Mononuclear cell (primary cell): ENCODE data around the gene HOPX. TPM values are rescaled to one million over a fixed set of nuclear protein-coding genes. Genes with fewer than 3 reads are reported as not detected.
A peak's percentile ranks its signal among the peaks of the same experiment; 100 is the strongest.
"Not testable (repeated sequence)": the region's sequence is repeated elsewhere in the genome, so short reads cannot be mapped to it uniquely, and the experiment has no call there.

Experiments
- H3K27me3 ChIP-seq: 2 replicates; pipeline ENCODE4 v1.6.0; 2011; ENCODE audit warnings: low read length, control low read depth; ENCODE audit not compliant: insufficient read depth
- H3K4me1 ChIP-seq: 2 replicates; pipeline ENCODE4 v1.5.1; 2011; ENCODE audit warnings: mild to moderate bottlenecking, low read length, control low read depth; ENCODE audit not compliant: insufficient read depth
- H3K4me3 ChIP-seq: 2 replicates; pipeline ENCODE4 v1.5.1; 2011; ENCODE audit warnings: mild to moderate bottlenecking, low read length, moderate library complexity
- H3K9me3 ChIP-seq: 2 replicates; pipeline ENCODE4 v1.5.1; 2011; ENCODE audit warnings: low read depth, mild to moderate bottlenecking, control low read depth, low read length
- total RNA-seq: library from RNA; depleted of rRNA; stranded (reverse); fragments of >200 nt; gene quantifications from one replicate; pipeline ENCODE4 v1.2.3, GENCODE V29; 2012

Gene HOPX, protein sequence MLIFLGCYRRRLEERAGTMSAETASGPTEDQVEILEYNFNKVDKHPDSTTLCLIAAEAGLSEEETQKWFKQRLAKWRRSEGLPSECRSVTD
- total RNA-seq: 21.8 TPM

DNA sequence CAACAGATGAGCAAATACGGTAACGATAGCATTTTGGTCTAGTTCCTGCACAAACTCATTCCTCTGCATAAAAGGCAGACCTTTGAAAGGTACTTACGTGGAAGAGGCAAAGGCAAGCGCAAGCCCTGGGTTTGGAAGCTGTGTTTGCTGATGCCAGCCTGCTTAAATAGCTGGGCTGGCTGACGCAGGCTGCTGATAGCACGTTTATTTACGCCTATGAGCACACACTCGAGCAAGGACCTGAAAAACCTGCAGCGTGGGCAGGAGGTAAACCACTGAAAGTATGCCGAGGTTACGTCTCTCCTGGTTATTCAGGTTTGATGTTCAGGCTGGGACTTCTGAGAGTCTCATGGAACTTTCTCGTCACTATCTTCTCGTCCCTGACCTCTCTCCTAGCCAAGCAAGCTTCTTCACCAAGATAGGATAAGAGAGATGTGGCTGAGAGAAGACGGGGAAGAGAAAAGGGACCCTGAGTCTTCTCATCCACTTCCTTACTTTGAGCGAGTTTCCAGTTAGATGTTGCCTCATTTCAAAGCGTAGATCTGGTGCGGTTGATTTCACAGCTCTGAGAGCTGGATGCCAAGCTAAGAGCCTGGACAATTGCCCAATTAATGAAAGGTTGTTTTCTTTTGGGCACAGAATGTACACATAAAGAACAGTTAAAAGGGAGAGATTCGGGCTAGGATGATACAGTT is at the start of gene HOPX:
Gene HOPX, minus strand, starts transcription at position 139 of the 695 bp plus-strand sequence. CDS start 23,480 bp downstream, outside the sequence.
- Histone ChIP-seq H3K4me3 (peak within 1 kb of the TSS; percentile 3), H3K27me3 (no peaks in the 10 kb centered on the region), H3K4me1 (peaks cover 16% of the 10 kb centered on the region), H3K9me3 (no peaks in the 10 kb centered on the region)

DNA sequence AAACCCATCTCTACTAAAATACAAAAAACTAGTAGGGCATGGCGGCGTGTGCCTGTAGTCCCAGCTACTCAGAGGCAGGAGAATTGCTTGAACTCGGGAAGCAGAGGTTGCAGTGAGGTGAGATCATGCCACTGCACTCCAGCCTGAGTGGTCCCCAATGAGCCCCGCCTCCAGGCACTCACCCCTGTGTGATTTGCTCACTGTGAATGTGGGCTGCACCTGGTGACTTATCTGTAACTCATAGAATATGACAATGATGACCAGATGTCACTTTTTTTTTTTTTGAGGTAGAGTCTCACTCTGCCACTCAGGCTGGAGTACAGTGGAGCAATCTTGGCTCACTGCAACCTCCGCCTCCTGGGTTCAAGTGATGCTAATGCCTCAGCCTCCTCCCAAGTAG is 49.0 kb upstream of the HOPX start:
- no peaks in the 10 kb centered on the region for H3K27me3 ChIP-seq
- H3K4me1 ChIP-seq: peaks cover 16% of the 10 kb centered on the region
- no peak overlapping the region for H3K4me3 ChIP-seq
- H3K9me3 ChIP-seq: no peaks in the 10 kb centered on the region

DNA sequence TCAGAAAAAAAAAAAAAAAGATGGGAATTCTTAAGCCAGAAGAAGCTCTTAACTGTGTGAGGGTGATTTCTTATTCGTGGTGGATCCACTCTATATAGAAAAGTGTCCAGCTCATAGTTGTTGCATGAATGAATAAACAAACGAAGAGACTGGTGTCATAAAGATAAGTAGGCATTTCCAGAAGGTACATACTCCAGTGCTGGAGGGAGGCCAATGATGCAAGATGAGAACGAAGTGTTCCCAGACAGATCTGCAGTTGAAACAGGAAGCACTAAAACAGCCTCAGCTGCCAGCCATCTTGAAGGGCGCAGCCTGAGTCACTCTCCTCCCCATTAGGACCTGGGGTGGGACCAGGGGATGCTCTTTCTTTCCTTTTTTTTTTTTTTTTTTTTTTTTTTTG is 47.4 kb upstream of the HOPX start:
- Histone ChIP-seq H3K9me3 (no peaks in the 10 kb centered on the region), H3K27me3 (no peaks in the 10 kb centered on the region), H3K4me1 (peaks cover 16% of the 10 kb centered on the region), H3K4me3 (no peak overlapping the region)

DNA sequence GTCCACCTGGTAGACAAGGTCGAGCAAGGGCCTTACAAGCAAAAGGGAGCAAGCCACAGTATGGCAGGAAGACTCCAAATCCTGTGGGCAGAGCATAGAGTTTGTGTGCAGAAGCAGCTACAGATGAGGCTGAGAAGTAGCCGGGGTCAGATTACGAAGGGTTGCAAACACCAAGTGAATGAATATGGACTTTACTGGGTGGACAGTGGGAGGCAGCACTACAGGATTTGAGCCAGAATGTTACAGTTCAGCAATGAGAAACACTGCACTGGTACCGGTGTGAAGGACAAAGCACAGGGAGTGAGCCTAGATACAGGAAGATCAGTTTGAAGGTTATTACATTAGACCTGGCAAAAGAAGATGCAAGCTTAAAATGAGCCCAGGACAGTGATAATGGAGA is 46.1 kb upstream of the HOPX start:
- Histone ChIP-seq H3K9me3 (no peaks in the 10 kb centered on the region), H3K27me3 (no peaks in the 10 kb centered on the region), H3K4me1 (peaks cover 13% of the 10 kb centered on the region), H3K4me3 (no peak overlapping the region)

DNA sequence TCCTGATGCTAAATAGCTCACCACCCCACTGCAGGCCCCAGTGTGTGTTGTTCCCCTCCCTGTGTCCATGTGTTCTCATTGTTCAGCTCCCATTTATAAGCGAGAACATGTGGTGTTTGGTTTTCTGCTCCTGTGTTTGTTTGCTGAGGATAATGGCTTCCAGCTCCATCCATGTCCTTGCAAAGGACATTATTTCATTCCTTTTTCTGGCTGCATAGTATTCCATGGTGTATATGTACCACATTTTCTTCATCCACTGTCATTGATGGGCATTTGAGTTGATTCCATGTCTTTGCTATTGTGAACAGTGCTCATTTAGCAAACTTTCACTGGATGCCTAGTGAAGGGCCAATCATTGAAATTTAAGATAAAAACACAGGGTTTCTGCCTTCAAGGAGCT is 45.5 kb upstream of the HOPX start:
- H3K4me3 ChIP-seq, H3K4me1 ChIP-seq, H3K27me3 ChIP-seq, H3K9me3 ChIP-seq: not testable (repeated sequence)

DNA sequence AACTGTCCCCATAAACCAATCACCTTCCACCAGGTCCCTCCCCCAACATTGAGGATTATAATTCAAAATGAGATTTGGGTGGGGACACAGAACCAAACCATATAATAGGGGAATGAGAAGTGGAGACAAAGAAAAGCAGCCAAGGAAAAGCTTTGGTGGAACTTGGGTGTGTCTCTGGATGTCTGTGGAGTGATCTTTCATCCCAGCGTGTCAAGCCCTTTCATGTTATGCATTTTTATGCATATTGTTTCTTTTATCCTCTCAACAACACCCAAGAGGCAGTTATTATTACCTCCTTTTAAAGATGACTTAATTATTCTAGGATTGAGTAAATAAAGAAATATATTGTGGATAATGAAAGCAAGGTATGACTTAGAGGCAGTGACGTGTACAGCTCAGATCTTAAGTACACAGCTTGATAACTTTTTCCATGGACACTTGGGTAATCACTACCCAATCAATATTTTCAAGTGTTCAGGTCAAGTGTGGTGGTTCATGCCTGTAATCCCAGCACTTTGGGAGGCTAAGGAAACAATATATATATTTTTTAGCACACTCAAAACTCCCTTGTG is 42.6 kb upstream of the HOPX start:
- H3K27me3 ChIP-seq: no peaks in the 10 kb centered on the region
- H3K4me1 ChIP-seq: peaks cover 5% of the 10 kb centered on the region
- no peak overlapping the region for H3K4me3 ChIP-seq
- H3K9me3 ChIP-seq: no peaks in the 10 kb centered on the region

DNA sequence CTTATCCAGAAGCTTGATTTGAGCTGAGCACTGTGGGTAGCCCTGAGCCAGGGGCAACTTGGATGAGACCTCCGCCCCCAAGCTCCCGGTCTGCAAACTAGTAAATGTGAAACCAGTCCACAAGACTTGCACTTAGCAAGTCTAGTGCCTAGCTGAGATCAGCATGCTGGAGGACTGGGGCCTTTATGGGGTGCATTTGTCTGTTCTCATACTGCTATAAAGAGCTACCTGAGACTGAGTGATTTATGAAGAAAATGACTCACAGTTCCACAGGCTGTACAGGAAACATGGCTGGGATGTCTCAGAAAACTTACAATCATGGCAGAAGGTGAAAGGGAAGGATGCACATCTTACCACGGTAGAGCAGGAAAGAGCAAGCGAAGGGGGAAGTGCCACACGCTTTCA is 42.1 kb upstream of the HOPX start:
- Histone ChIP-seq H3K4me3 (no peak overlapping the region), H3K4me1 (peaks cover under 1% of the 10 kb centered on the region), H3K9me3 (no peaks in the 10 kb centered on the region), H3K27me3 (no peaks in the 10 kb centered on the region)

DNA sequence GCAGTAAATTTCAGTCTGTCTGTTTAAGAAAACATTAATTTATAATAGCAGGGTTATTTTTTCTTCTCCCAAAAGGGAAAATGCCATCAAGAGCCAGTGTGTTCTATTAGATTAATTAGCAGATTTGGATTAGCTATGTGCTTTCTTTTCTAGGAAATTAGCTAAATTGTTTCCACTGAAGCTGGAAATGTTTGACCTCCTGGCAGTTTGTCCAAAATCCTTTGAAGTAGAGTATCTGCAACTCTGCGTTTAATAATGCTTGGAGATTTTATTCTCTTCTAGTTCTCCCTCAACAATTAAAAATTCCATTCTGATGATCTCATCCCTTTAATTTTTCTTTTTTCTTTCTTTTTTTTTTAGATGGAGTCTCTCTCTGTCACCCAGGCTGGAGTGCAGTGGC is 27.1 kb upstream of the HOPX start:
- H3K9me3 ChIP-seq: no peaks in the 10 kb centered on the region
- no peaks in the 10 kb centered on the region for H3K27me3 ChIP-seq
- no peak overlapping the region for H3K4me3 ChIP-seq
- no peaks in the 10 kb centered on the region for H3K4me1 ChIP-seq

DNA sequence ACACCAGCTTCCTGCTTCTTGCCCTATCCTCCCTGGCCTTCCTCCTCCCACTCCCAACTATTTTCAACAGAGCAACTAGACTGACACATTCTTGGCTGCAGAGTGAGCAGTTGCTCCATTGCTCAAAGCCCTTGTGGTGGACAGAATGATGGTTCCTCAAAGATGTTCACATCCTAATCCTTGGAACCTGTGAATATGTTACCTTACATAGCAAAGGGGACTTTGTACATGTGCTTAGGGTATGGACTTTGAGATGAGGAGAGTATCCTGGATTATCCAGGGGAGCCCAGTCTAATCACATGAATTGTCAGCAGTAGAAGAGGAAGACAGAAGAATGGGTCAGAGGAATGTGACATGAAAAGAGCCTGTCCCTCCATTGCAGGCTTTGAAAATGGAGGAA is 24.9 kb upstream of the HOPX start:
- Histone ChIP-seq H3K4me1 (peaks cover 6% of the 10 kb centered on the region), H3K27me3 (no peaks in the 10 kb centered on the region), H3K4me3 (no peak overlapping the region), H3K9me3 (no peaks in the 10 kb centered on the region)

DNA sequence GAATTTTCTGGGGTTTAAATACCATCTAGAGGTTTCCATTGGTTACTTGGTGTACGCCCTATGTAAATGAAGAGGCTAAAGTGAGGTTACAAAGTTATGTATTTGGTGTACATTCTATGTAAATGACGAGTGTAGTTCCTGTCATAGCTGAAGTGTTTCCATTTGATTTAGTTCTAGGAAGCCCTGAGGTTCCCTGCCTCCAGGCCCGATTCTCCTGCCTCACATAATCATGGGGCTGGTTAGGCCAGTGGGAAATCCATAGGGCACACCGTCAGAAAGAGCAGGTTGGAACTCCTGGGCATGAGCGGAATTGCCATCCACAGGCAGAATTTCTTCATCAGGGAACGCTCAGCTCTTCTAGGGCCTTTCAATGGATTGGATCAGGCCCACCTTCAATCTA is 24.2 kb upstream of the HOPX start:
- no peaks in the 10 kb centered on the region for H3K27me3 ChIP-seq
- H3K4me1 ChIP-seq: peaks cover 6% of the 10 kb centered on the region
- no peak overlapping the region for H3K4me3 ChIP-seq
- no peaks in the 10 kb centered on the region for H3K9me3 ChIP-seq

DNA sequence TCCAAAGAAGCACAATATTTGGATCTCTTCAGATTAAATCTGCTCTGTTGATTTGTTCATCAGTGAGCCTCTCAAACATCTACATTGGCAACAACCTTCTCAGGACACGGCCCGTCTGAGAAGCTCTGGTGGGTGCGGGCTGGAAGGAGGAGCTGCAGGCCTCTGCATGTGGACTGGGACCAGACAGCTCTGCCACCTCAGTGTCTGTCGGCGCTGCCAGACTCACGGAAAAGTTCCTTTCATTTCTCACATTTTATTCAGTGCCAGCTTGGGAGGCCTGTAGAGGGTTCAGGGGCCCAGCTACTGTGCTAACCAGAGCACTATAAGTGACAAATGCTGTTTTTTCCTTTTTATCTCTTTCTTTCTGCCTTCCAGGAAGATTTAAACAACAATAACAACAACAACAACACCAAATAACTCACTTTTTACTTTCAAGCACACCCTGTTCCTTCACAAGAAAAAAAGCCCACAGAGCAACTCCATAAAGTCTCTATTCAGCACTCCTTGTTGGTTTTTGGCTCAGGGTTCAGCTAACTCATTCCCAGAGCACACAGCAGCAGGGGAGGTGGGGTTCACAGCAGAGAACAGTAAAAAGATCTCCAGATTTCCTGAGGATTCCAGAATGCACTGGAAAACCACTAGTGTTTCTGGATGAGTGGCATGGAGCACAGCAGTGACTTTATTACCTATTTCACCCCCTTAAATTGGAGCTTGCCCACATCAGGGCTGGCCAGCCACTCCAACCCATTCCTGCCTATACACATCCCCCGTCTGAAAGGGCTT is 23.2 kb upstream of the HOPX start:
- no peaks in the 10 kb centered on the region for H3K9me3 ChIP-seq
- no peak overlapping the region for H3K4me3 ChIP-seq
- H3K4me1 ChIP-seq: peaks cover 6% of the 10 kb centered on the region
- no peaks in the 10 kb centered on the region for H3K27me3 ChIP-seq

DNA sequence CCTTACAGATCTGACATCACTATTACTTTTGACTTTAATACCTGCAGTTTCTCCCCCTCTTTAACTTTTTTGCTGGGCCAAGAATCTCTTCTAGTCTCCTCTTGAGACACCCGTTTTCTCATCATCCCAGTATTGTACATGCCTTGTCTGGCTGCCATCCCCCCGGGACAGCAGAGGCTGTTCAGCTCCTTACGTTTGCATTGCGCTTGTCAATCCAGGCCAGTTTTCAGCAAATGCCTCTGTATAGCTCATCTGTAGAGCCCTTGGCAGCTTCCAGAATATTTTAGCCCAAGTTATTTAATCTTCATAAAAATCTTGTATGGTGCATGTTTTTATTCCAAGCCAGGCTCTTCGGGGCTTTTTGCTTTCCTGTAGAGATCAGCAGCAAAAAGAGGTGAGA is 22.3 kb upstream of the HOPX start:
- Histone ChIP-seq H3K4me3 (no peak overlapping the region), H3K9me3 (no peaks in the 10 kb centered on the region), H3K27me3 (no peaks in the 10 kb centered on the region), H3K4me1 (peaks cover 6% of the 10 kb centered on the region)

DNA sequence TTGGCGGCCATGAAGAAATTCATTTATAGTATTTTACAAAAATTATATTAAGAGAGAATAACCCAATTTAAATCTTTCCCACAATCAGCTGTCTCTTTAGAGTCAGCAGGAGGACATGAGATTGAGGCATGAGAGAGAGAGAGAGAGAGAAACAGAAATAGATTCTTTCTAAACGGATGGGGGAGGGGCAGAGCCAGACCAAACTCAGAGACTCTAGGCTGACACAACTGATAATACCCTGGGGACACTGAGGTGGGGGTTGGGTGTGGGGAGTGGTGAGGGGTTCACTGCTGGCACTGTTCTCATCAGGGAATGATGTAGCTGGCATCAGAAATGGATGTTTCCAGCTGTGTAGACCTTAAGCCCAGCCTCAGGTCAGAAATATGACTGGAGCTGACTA is 20.5 kb upstream of the HOPX start:
- H3K4me1 ChIP-seq: peaks cover 6% of the 10 kb centered on the region
- no peaks in the 10 kb centered on the region for H3K9me3 ChIP-seq
- H3K27me3 ChIP-seq: no peaks in the 10 kb centered on the region

DNA sequence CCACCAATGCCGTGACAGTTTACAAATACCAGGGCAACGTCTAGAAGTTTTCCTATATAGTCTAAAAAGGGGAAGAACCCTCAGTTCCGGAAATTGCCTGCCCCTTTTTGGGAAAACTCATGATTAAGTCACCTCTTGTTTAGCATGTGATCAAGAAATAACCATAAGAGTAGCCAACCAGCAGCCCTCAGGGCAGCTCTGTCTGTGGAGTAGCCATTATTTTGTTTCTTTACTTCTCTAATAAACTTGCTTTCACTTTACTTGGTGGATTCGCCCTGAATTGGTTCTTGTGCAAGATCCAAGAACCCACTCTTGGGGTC is 20.0 kb upstream of the HOPX start:
- Histone ChIP-seq H3K9me3 (no peaks in the 10 kb centered on the region), H3K4me3 (no peak overlapping the region), H3K27me3 (no peaks in the 10 kb centered on the region), H3K4me1 (peaks cover 6% of the 10 kb centered on the region)

More for the DNA sequence above, 20.5 kb upstream of the HOPX start:
- no peak overlapping the region for H3K4me3 ChIP-seq

DNA sequence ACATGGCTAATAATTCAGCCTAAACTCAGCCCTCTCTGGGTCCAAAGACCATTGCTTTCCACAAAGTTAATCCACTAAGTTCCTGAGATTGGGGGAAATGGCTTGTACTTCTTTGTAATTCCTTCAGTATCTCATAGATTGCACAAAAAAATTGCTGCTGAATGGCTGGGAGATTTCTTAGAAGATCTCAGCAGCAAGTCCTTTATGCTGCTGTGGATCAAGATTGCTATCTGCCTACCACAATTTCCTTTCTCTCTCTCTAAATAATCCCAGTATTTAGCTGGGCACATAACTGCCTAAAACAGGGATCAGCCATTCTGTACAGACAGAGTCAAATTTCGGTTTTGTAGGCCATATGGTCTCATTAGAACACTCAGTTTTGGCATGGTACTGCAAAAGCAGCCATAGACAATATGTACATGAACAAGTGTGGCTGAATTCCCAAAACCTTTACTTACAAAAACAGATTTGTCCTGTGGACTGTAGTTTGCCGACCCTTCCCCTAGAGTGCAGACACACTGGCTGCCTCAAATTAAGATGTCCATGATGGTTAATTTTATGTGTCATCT is 18.5 kb upstream of the HOPX start:
- Histone ChIP-seq H3K9me3 (no peaks in the 10 kb centered on the region), H3K4me1 (peaks cover 6% of the 10 kb centered on the region), H3K27me3 (no peaks in the 10 kb centered on the region), H3K4me3 (no peak overlapping the region)
